Measurements from ENCODE around the gene LRFN2. TPM values are rescaled to one million over a fixed set of nuclear protein-coding genes. Genes with fewer than 3 reads are reported as not detected.

The LRFN2 gene
- total RNA-seq, 4 donors from 2014 or later, result 0.14 to 0.34 TPM; not detected in 2

DNA sequence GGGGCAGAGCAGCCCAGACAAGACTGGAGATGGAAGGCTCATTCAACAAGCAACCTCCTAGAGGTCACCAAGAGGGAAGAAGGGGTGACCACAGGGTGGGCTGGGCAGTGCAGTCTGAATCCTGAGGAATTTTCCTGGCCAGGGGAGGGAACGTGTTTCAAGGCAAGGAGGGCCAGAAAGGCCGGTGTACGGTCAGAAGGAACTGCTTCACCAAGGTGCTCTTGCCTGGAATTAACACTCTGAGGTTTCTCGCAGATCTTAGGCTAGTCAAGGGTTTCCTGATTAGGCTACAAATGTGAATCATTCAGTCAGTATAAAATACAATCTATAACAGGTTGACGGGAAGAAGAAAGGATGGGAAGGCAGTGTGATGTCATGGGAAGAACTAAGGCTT is 199.3 kb downstream of the LRFN2 start:
- DNase-seq, result no peak
- intact Hi-C loops (cut with DNase I; ENCODE audit: low total_unique reads), result no loop called here

DNA sequence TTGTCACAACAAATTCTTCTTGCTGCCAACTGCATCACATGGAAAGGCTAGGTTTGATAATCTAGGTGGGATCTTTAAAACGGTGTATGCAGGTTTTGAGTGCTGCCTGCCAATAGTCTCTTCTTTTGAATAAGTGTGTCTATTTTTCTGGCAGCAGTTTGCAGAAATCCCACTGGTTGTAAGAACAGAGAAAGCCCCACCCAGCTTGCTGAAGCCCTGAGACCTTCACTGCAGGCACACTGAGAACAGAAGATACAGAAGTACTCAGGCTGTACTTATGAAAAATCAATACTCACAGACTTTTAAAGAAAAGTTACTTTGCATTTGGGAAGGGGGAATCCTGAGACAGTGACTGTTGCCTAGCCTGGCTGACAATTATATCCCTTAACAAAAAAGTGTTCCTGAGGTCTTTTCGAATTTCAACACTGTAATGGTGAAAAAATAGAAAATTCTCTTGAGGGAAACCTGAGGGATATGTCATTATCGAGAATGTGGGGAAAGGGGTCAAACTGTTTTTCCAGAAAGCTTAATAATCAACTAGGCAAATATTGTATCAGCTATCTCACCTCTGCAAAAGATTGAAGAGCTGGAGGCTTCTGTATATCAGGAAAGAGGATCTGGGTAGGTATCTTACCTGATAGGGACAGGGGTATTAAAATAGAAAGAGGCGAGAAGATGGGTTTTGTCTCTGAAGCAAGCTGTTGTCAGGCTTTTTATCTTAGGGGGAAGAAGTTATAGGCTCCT is 199.9 kb downstream of the LRFN2 start:
- Histone ChIP-seq H3K9me3 (no peaks in the 10 kb centered on the region), H3K4me3 (no peak overlapping the region), H3K27me3 (no peaks in the 10 kb centered on the region), H3K4me1 (no peaks in the 10 kb centered on the region), H3K27ac (no peak overlapping the region), H3K36me3 (no peaks in the 10 kb centered on the region)
- intact Hi-C loops (cut with DNase I; ENCODE audit: low total_unique reads), result no loop called here
- DNase-seq, result no peak
- TF ChIP-seq, protein P1, sequence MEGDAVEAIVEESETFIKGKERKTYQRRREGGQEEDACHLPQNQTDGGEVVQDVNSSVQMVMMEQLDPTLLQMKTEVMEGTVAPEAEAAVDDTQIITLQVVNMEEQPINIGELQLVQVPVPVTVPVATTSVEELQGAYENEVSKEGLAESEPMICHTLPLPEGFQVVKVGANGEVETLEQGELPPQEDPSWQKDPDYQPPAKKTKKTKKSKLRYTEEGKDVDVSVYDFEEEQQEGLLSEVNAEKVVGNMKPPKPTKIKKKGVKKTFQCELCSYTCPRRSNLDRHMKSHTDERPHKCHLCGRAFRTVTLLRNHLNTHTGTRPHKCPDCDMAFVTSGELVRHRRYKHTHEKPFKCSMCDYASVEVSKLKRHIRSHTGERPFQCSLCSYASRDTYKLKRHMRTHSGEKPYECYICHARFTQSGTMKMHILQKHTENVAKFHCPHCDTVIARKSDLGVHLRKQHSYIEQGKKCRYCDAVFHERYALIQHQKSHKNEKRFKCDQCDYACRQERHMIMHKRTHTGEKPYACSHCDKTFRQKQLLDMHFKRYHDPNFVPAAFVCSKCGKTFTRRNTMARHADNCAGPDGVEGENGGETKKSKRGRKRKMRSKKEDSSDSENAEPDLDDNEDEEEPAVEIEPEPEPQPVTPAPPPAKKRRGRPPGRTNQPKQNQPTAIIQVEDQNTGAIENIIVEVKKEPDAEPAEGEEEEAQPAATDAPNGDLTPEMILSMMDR (IDR thresholded peaks at IDR 0.05), result no peak
- TF ChIP-seq POLR2A (IDR thresholded peaks at IDR 0.05), result no peak

More for the DNA sequence above, 199.3 kb downstream of the LRFN2 start:
- no peaks in the 10 kb centered on the region for H3K36me3 ChIP-seq
- TF ChIP-seq POLR2A (IDR thresholded peaks at IDR 0.05), result no peak
- TF ChIP-seq, protein P1 (IDR thresholded peaks at IDR 0.05), result no peak
- no peak overlapping the region for H3K27ac ChIP-seq
- H3K9me3 ChIP-seq, result no peaks in the 10 kb centered on the region
- H3K4me3 ChIP-seq, result no peak overlapping the region
- no peaks in the 10 kb centered on the region for H3K27me3 ChIP-seq
- no peaks in the 10 kb centered on the region for H3K4me1 ChIP-seq

DNA sequence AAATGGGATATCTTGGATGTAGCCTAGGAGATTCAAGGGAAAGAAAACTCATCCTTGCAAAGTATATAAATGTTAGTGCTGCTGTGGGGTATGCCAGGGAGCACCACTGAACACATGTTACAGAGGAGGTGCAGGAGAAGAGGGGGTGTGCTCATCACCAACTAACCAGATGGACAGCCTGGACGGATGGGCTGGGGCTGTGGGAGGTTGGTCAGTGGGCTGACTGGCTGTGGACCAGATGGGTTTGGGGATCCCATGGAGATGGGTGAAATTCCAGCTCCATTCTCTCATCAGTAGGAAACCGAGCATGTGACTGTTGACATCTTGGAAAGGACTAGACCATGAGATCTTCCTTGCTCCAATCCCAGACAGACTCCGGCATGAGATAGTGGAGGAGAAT is 201.0 kb downstream of the LRFN2 start:
- Histone ChIP-seq H3K36me3 (no peaks in the 10 kb centered on the region), H3K4me3 (no peak overlapping the region), H3K4me1 (no peaks in the 10 kb centered on the region), H3K27ac (no peak overlapping the region), H3K9me3 (no peaks in the 10 kb centered on the region), H3K27me3 (no peaks in the 10 kb centered on the region)
- no peak for DNase-seq
- no peak for TF ChIP-seq POLR2A (IDR thresholded peaks at IDR 0.05)
- TF ChIP-seq, protein P1 (IDR thresholded peaks at IDR 0.05), result no peak
- intact Hi-C loops (cut with DNase I; ENCODE audit: low total_unique reads), result no loop called here

DNA sequence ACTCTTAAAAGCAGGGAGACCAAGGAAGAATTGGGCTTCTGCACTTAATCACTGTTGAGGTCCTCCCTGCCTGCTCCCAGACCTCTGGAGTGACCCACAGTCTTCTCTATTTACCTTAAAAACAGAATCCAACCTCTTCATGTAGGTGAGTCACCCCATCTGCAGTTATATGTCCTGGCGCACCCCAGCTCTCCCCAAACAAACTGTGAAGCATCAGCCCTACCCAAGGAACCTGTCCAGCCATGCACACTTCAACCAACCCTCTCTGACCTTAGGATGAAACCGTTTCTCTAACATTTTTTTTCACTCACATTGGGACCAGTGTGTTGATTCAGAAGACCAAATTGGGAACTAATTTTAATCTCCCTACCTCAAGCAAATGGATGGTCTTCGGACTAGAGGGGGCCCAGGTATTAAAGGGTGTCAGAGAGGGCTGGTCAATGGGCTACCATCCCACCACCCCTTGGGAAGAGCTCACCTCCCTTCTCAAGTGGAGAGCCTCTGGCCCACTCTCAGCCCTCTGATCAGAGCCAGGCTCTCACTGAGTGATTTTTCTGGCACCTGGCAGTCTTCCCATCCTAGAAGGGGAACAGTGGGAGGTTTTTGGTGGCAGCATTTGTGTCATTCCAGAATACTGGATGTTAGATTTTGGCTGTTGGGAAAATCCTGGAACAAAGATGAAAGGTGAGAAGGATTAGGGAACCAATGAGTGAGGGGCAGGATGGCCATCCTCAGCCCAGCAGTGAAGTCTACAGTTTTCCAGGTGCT is 203.6 kb downstream of the LRFN2 start:
- DNase-seq, result no peak
- no peak for TF ChIP-seq POLR2A (IDR thresholded peaks at IDR 0.05)
- TF ChIP-seq, protein P1 (IDR thresholded peaks at IDR 0.05), result no peak

DNA sequence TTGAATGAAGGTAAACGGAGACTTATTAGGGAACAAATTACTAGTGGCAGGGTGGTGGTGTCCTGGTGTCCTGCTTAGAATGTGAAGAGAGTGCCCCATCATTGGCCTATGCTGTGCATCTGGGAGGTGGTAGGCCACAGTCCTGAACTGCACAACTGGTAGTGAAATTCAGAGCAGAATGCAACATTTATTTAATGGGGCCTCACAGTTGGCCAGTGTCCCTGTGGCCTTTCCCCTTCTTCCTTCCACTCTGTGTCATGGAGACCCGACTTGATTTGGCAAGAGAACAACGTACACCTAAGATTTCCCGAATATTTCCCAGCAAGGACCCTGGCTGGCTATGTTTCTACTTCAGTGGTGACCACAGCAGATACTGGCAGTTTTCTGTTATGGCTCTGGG is 206.9 kb downstream of the LRFN2 start:
- no peaks in the 10 kb centered on the region for H3K27me3 ChIP-seq
- no peak overlapping the region for H3K4me3 ChIP-seq
- no peak overlapping the region for H3K27ac ChIP-seq
- intact Hi-C loops (cut with DNase I; ENCODE audit: low total_unique reads), result no loop called here
- no peaks in the 10 kb centered on the region for H3K36me3 ChIP-seq
- no peaks in the 10 kb centered on the region for H3K9me3 ChIP-seq
- TF ChIP-seq, protein P1 (IDR thresholded peaks at IDR 0.05), result no peak
- TF ChIP-seq POLR2A (IDR thresholded peaks at IDR 0.05), result no peak
- no peak for DNase-seq
- no peaks in the 10 kb centered on the region for H3K4me1 ChIP-seq

More for the DNA sequence above, 203.6 kb downstream of the LRFN2 start:
- Histone ChIP-seq H3K27ac (no peak overlapping the region), H3K36me3 (no peaks in the 10 kb centered on the region), H3K9me3 (no peaks in the 10 kb centered on the region), H3K4me1 (no peaks in the 10 kb centered on the region), H3K4me3 (no peak overlapping the region), H3K27me3 (no peaks in the 10 kb centered on the region)
- intact Hi-C loops (cut with DNase I; ENCODE audit: low total_unique reads), result no loop called here
